Measurements from ENCODE around the gene CLTA.

DNA sequence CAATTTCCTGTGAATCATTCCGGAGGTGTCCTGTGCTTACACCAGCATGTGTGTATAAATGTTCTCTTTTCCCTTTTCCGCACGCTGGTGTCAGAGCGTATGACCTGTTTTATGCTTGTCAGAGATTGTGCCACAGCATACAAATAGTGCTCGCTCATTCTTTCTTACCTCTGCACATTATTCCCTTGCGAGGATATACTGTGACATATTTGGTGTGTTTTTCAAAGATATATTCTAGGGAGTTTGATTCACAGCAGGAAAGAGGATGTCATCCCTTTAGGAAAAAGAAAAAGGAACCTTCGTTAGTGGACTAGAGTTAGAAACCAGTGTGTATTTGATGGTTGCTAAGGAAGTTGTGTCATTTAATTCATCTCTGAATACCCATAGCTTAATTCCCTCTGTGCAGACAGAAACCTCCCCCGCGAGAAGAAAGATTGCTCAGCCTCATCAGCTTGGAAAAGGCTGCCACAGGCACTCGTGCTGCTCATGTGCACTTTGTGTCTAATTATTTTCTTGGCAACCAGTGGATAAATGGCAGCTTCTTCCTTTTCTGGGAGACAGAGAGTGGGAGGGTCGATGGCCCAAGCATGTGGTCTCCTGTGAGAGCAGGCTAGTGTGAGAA lies 36.3 kb upstream of the CLTA start:
- TF ChIP-seq POLR2A (IDR thresholded peaks at IDR 0.05), result no peak
- TF ChIP-seq, protein P1, sequence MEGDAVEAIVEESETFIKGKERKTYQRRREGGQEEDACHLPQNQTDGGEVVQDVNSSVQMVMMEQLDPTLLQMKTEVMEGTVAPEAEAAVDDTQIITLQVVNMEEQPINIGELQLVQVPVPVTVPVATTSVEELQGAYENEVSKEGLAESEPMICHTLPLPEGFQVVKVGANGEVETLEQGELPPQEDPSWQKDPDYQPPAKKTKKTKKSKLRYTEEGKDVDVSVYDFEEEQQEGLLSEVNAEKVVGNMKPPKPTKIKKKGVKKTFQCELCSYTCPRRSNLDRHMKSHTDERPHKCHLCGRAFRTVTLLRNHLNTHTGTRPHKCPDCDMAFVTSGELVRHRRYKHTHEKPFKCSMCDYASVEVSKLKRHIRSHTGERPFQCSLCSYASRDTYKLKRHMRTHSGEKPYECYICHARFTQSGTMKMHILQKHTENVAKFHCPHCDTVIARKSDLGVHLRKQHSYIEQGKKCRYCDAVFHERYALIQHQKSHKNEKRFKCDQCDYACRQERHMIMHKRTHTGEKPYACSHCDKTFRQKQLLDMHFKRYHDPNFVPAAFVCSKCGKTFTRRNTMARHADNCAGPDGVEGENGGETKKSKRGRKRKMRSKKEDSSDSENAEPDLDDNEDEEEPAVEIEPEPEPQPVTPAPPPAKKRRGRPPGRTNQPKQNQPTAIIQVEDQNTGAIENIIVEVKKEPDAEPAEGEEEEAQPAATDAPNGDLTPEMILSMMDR (IDR thresholded peaks at IDR 0.05), result no peak
